ENCODE results near the gene DTD1. TPM values are rescaled to one million over a fixed set of nuclear protein-coding genes. Genes with fewer than 3 reads are reported as not detected.

The DTD1 gene
- total and polyA plus RNA-seq, 2 of the 13 experiments (the other 11 are each of a cell fraction or from before 2014, with no cell fraction given) = 41.2 to 79.3 TPM

- no peak for TF ChIP-seq SOX6 (IDR thresholded peaks at IDR 0.05)
- TF ChIP-seq SOX6 (CRISPR knock-in tag; IDR thresholded peaks at IDR 0.05) = peak; percentile 85
- peak; percentile 96 for TF ChIP-seq THAP11 (CRISPR knock-in tag; IDR thresholded peaks at IDR 0.05)
- peak; percentile 91 for TF ChIP-seq ZNF709 (CRISPR knock-in tag; IDR thresholded peaks at IDR 0.05)
- peak; percentile 87; the same call in 1 of the 2 replicates for TF ChIP-seq ZNF556 (CRISPR knock-in tag; IDR thresholded peaks at IDR 0.05; ENCODE audit: borderline replicate concordance)
- TF ChIP-seq GTF2F1 (IDR thresholded peaks at IDR 0.05; ENCODE audit: low read length) = no peak
- TF ChIP-seq ZNF503 (CRISPR knock-in tag; IDR thresholded peaks at IDR 0.05) = peak; percentile 86; the same call in 1 of the 2 replicates
- no peak for TF ChIP-seq ZFP36 (IDR thresholded peaks at IDR 0.05; ENCODE audit: borderline replicate concordance, low read depth, low read length, partially characterized antibody)
- TF ChIP-seq ZSCAN31 (CRISPR knock-in tag; IDR thresholded peaks at IDR 0.05; ENCODE audit: low read depth) = peak; percentile 64
- TF ChIP-seq PITX1 (CRISPR knock-in tag; IDR thresholded peaks at IDR 0.05) = peak; percentile 85
- TF ChIP-seq ZNF331 (CRISPR knock-in tag; IDR thresholded peaks at IDR 0.05) = peak; percentile 93
- TF ChIP-seq ZMAT3 (CRISPR knock-in tag; conservative IDR thresholded peaks at IDR 0.05) = peak; percentile 97
- no peak; the same call in 1 of the 2 replicates for TF ChIP-seq ZNF441 (CRISPR knock-in tag; IDR thresholded peaks at IDR 0.05; ENCODE audit: borderline replicate concordance)
- 0 out of 2 replicates have a peak, but pooled peaks have one; percentile 61 for TF ChIP-seq SP5 (CRISPR knock-in tag; IDR thresholded peaks at IDR 0.05; ENCODE audit: borderline replicate concordance, low read depth)
- TF ChIP-seq CCAR2 (optimal IDR thresholded peaks at IDR 0.05; ENCODE audit: low read depth, low read length) = no peak
- TF ChIP-seq JUN (CRISPR knock-in tag; IDR thresholded peaks at IDR 0.05) = no peak
- peak; percentile 74; the same call in 1 of the 2 replicates for TF ChIP-seq NR1H2 (CRISPR knock-in tag; IDR thresholded peaks at IDR 0.05; ENCODE audit: borderline replicate concordance, low read depth)
- peak; percentile 83; the same call in 1 of the 2 replicates for TF ChIP-seq HES4 (CRISPR knock-in tag; IDR thresholded peaks at IDR 0.05; ENCODE audit: borderline replicate concordance)
- TF ChIP-seq ZNF768 (CRISPR knock-in tag; IDR thresholded peaks at IDR 0.05) = peak; percentile 84; the same call in 1 of the 2 replicates
- TF ChIP-seq MAZ (IDR thresholded peaks at IDR 0.05; ENCODE audit: borderline replicate concordance, low read depth, low read length) = 0 out of 2 replicates have a peak, but pooled peaks have one; percentile 32
- peak; percentile 40; the same call in 1 of the 2 replicates for TF ChIP-seq MAZ (CRISPR knock-in tag; IDR thresholded peaks at IDR 0.05; ENCODE audit: low read depth)
- TF ChIP-seq MED13 (CRISPR knock-in tag; IDR thresholded peaks at IDR 0.05) = peak; percentile 37; the same call in 1 of the 2 replicates
- TF ChIP-seq RBM39 (IDR thresholded peaks at IDR 0.05; ENCODE audit: low read depth, low read length, poor library complexity, severe bottlenecking) = peak; percentile 94
- TF ChIP-seq ZSCAN25 (CRISPR knock-in tag; IDR thresholded peaks at IDR 0.05) = 0 out of 2 replicates have a peak, but pooled peaks have one; percentile 29
- peak; percentile 97 for TF ChIP-seq POGZ (CRISPR knock-in tag; IDR thresholded peaks at IDR 0.05)
- TF ChIP-seq NCOA2 (CRISPR knock-in tag; IDR thresholded peaks at IDR 0.05) = peak; percentile 70; the same call in 1 of the 2 replicates
- TF ChIP-seq MIER3 (CRISPR knock-in tag; IDR thresholded peaks at IDR 0.05; ENCODE audit: borderline replicate concordance) = peak; percentile 74
Observed at GRCh38 chr20:18566892-18567738, 20.7 kb upstream of the DTD1 start, which contains the start of gene SMIM26 (continued).
